Peyer's patch (tissue), 4 donors: ENCODE measurements around the gene NPTX1. TPM values are rescaled to one million over a fixed set of nuclear protein-coding genes. Genes with fewer than 3 reads are reported as not detected.
A peak's percentile ranks its signal among the peaks of the same experiment; 100 is the strongest.

Experiments
- DNase-seq, 3 donors: peaks; one replicate each; pipeline ENCODE4 v3.0.0-alpha.2; 2017 to 2019
- H3K27ac ChIP-seq, 4 donors: fragments of 200-600 bp; sonication (generic); one replicate each; pipeline ENCODE4 v1.5.1; 2016 to 2019
- H3K27me3 ChIP-seq, 2 donors: fragments of 200-600 bp; sonication (generic); one replicate each; pipeline ENCODE4 v1.5.1; 2019
- H3K36me3 ChIP-seq, 3 donors: fragments of 200-600 bp; sonication (generic); one replicate each; pipeline ENCODE4 v1.5.1; 2016 to 2019
- H3K4me1 ChIP-seq, 4 donors: fragments of 200-600 bp; sonication (generic); one replicate each; pipeline ENCODE4 v1.5.1; 2016 to 2019
- H3K4me3 ChIP-seq, 4 donors: fragments of 200-600 bp; sonication (generic); 1 replicate in 3 of 4; 2 replicates in 1 of 4; pipeline ENCODE4 v1.5.1; 2016 to 2019; ENCODE audit warnings: mild to moderate bottlenecking in 1 of 4
- H3K9me3 ChIP-seq, 4 donors: fragments of 200-600 bp; sonication (generic); one replicate each; pipeline ENCODE4 v1.5.1; 2016 to 2019; ENCODE audit warnings: mild to moderate bottlenecking in 1 of 4
- POLR2A ChIP-seq, 2 donors: fragments of 450-650 bp; IDR thresholded peaks; one replicate each; pipeline ENCODE4 v1.5.1; 2017; ENCODE audit warnings: antibody characterized with exemption in 2 of 2, mild to moderate bottlenecking in 2 of 2, moderate library complexity in 2 of 2
- total RNA-seq, 4 donors: library from RNA; depleted of rRNA; stranded (reverse); fragments of >200 nt; gene quantifications; one replicate each; pipeline ENCODE4 v1.1.0, GENCODE V29; 2016
- TF ChIP-seq, protein P1 (sequence below), 6 experiments: fragments of 450-650 bp in 4 of 6; fragments of 200-600 bp in 2 of 6; sonication (generic) in 1 of 6; IDR thresholded peaks; one replicate each; pipeline ENCODE4 v1.5.1; 2017 to 2019; ENCODE audit warnings: antibody characterized with exemption in 6 of 6, mild to moderate bottlenecking in 3 of 6, moderate library complexity in 1 of 6

Gene NPTX1
- total RNA-seq, 4 donors from 2014 or later: 0.80 to 1.8 TPM; not detected in 2

DNA sequence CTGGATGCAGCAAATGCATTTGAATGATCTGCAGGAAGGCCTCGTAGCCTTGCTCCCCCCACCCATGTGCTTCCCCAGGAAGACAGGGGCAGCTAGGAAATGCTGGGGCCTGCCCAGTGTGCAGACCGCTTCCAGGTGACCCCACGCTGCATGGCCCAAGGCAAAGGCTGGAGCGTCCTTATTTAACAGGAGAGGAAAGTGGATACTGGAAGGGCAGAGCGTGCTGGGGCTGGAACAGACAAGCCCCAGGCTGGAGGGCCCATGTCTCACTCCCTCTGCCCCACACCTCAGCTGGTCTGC lies 26.1 kb upstream of the NPTX1 start:
- H3K27me3 ChIP-seq: peaks cover 0 to 2% of the 10 kb centered on the region in 2 donors
- H3K9me3 ChIP-seq: no peaks in the 10 kb centered on the region
- H3K36me3 ChIP-seq: no peaks in the 10 kb centered on the region
- H3K4me3 ChIP-seq: no peak overlapping the region
- TF ChIP-seq, protein P1, sequence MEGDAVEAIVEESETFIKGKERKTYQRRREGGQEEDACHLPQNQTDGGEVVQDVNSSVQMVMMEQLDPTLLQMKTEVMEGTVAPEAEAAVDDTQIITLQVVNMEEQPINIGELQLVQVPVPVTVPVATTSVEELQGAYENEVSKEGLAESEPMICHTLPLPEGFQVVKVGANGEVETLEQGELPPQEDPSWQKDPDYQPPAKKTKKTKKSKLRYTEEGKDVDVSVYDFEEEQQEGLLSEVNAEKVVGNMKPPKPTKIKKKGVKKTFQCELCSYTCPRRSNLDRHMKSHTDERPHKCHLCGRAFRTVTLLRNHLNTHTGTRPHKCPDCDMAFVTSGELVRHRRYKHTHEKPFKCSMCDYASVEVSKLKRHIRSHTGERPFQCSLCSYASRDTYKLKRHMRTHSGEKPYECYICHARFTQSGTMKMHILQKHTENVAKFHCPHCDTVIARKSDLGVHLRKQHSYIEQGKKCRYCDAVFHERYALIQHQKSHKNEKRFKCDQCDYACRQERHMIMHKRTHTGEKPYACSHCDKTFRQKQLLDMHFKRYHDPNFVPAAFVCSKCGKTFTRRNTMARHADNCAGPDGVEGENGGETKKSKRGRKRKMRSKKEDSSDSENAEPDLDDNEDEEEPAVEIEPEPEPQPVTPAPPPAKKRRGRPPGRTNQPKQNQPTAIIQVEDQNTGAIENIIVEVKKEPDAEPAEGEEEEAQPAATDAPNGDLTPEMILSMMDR (IDR thresholded peaks at IDR 0.05): no peak
- TF ChIP-seq POLR2A (IDR thresholded peaks at IDR 0.05): no peak
- DNase-seq: no peak
- no peaks in the 10 kb centered on the region for H3K4me1 ChIP-seq
- peak overlapping the region in 1 of 4 donors; percentile 58 for H3K27ac ChIP-seq

DNA sequence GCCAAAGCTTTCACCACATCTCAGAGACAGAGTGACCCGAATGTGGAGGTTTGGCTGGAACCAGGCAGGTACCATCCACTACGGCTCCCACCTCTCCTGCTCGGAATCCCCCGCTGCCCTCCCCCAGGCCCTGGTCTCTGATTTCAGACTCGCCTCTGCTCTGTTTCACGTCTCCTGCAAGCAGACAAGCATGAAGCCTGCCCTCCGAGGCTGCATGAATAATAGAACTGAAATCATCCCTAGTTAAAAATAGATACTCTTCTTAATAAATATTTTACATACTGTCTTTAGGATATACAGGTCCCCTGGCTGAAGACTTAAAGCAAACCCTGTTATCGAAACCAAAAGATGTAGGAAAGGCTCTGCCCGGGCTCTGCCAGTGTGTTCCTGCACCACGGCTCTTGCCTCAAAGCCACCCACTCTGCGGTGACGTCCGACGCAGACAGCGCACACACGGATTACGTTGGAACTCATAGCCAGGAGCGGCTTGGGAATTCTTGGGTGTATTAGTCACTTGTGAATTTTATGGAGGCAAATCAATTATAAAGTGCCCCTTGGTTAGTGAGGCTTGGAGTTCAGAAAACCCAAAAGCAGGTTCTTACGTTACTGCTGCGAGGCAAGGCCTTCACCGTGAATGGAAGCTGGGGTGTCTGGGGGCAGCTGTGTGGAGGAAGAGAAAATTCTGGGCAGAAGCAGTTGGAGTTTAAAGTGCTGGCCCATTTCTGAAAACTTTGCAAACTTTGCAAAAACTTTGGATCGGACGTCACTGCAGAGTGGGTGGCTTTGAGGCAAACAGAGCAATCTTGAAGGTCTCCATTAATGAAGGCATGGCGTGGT lies 25.6 kb upstream of the NPTX1 start:
- Histone ChIP-seq H3K27ac (peak overlapping the region in 1 of 4 donors; percentile 58), H3K4me3 (no peak overlapping the region), H3K4me1 (no peaks in the 10 kb centered on the region), H3K36me3 (no peaks in the 10 kb centered on the region), H3K27me3 (peaks cover 0 to 2% of the 10 kb centered on the region in 2 donors), H3K9me3 (no peaks in the 10 kb centered on the region)
- TF ChIP-seq, protein P1 (IDR thresholded peaks at IDR 0.05): no peak
- no peak for TF ChIP-seq POLR2A (IDR thresholded peaks at IDR 0.05)
- no peak for DNase-seq

- no peak overlapping the region for H3K4me3 ChIP-seq
- TF ChIP-seq, protein P1 (IDR thresholded peaks at IDR 0.05): no peak
- no peak for TF ChIP-seq POLR2A (IDR thresholded peaks at IDR 0.05)
- H3K36me3 ChIP-seq: no peaks in the 10 kb centered on the region
- H3K27ac ChIP-seq: no peak overlapping the region
- no peak for DNase-seq
- no peaks in the 10 kb centered on the region for H3K9me3 ChIP-seq
- no peaks in the 10 kb centered on the region for H3K27me3 ChIP-seq
- no peaks in the 10 kb centered on the region for H3K4me1 ChIP-seq
Observed at GRCh38 chr17:80499961-80500665, 23.7 kb upstream of the NPTX1 start.

GRCh38 chr17:80499560-80499959 lies 23.2 kb upstream of the NPTX1 start:
- H3K4me1 ChIP-seq: no peaks in the 10 kb centered on the region
- H3K9me3 ChIP-seq: no peaks in the 10 kb centered on the region
- no peak overlapping the region for H3K27ac ChIP-seq
- no peaks in the 10 kb centered on the region for H3K27me3 ChIP-seq
- no peak overlapping the region for H3K4me3 ChIP-seq
- no peak for DNase-seq
- TF ChIP-seq, protein P1 (IDR thresholded peaks at IDR 0.05): no peak
- no peaks in the 10 kb centered on the region for H3K36me3 ChIP-seq

GRCh38 chr17:80498920-80499410 lies 22.6 kb upstream of the NPTX1 start:
- no peak for DNase-seq
- no peak overlapping the region for H3K4me3 ChIP-seq
- H3K27ac ChIP-seq: no peak overlapping the region
- TF ChIP-seq, protein P1 (IDR thresholded peaks at IDR 0.05): no peak
- TF ChIP-seq POLR2A (IDR thresholded peaks at IDR 0.05): no peak
- H3K27me3 ChIP-seq: no peaks in the 10 kb centered on the region
- H3K36me3 ChIP-seq: no peaks in the 10 kb centered on the region
- H3K9me3 ChIP-seq: no peaks in the 10 kb centered on the region
- no peaks in the 10 kb centered on the region for H3K4me1 ChIP-seq
